ENCODE results near the gene SLC24A5.

The SLC24A5 gene

GRCh38 chr15:48190932-48191573 is 70.3 kb downstream of the SLC24A5 start:
- DNase-seq (ENCODE audit: low read depth), result peak; percentile 45
- no peak for TF ChIP-seq CTCF (IDR thresholded peaks at IDR 0.05; ENCODE audit: insufficient read depth, low read depth, low read length, missing control alignments)
- no peak overlapping the region for H3K4me3 ChIP-seq (ENCODE audit: low read depth, low read length)

- no peak for TF ChIP-seq CTCF (IDR thresholded peaks at IDR 0.05; ENCODE audit: insufficient read depth, low read depth, low read length, missing control alignments)
- no peak within 1 kb of the TSS for H3K4me3 ChIP-seq (ENCODE audit: low read depth, low read length)
- DNase-seq (ENCODE audit: low read depth), result no peak
Measured at GRCh38 chr15:48191574-48192225, 70.9 kb downstream of the SLC24A5 start, which contains the start of gene CTXN2. TSS of gene CTXN2 (plus strand) at chr15:48191665. CDS start at chr15:48201301, 9,636 bp downstream.

All from GM12865 (cell line).